Measurements from ENCODE around the gene DOCK1. TPM values are rescaled to one million over a fixed set of nuclear protein-coding genes. Genes with fewer than 3 reads are reported as not detected.

The DOCK1 gene
- total RNA-seq, 2 donors from 2014 or later = 1.1 TPM

DNA sequence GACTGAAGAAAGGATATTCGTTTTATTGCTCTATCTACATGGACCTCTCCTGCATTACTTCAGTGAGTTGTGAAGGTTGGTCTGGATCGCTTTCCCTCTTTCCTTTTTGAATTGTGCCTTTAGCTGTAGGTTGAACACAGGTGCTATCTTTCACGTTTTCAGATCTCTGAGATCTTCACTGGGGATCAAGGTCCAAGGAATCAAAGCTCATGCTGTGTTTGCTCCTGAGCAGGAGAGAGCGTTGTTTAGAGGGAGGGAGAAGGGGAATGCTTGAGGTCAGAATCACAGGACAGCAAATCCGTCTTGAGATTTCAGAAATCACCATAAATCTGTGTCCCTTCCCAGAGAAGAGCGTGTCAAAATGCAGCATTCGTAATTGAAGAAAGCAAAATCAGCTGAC, 186.1 kb downstream of the DOCK1 start:
- ATAC-seq (no peak), DNase-seq (ENCODE audit: low spot score in 2 of 2) (no peak)
- Mint-ChIP-seq H3K36me3 (no peaks in the 10 kb centered on the region), H3K9me3 (no peaks in the 10 kb centered on the region), H3K27ac (no peak overlapping the region)

DNA sequence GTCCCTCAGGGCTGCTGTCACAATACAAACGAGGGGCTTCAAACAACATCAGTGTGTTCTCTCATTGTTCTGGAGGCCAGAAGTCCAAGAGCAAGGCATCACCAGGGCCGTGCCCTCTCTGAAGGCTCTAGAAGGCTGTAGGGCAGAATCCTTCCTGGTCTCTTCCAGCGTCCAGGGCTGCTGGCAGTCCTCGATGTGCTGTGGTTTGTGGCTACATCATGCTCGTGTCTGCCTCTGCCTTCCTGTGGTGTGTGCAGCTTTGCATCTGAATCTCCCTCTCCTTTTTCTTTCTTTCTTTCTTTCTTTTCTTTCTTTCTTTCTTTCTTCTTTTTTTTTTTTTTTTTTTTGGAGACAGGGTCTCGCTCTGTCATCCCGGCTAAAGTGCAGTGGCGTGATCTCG, 187.7 kb downstream of the DOCK1 start:
- no peak overlapping the region for H3K27ac Mint-ChIP-seq
- no peak for DNase-seq (ENCODE audit: low spot score in 2 of 2)
- H3K9me3 Mint-ChIP-seq = no peaks in the 10 kb centered on the region
- no peaks in the 10 kb centered on the region for H3K36me3 Mint-ChIP-seq
- ATAC-seq = no peak

DNA sequence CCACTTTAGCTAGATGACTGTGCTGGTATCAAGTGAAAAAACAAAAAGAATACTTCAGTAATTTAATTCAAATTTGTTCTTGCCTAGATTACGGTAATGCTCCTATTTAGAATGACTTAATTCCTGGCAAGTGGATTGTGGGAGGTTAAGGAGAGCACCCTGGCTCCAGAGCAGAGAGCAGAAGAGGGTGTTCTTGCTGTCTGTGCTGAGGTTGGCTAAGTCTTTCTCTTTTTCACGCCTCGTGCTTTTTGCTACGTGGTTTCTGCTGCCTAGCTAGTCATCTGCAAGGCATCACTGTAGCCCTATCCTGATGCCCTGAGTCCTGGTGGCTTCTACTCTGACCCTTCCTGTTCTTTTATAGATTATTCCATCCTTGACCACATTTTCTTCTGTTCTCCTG, 189.8 kb downstream of the DOCK1 start:
- no peak for ATAC-seq
- Mint-ChIP-seq H3K36me3 (no peaks in the 10 kb centered on the region), H3K9me3 (no peaks in the 10 kb centered on the region), H3K27ac (no peak overlapping the region)
- DNase-seq (ENCODE audit: low spot score in 2 of 2) = no peak

DNA sequence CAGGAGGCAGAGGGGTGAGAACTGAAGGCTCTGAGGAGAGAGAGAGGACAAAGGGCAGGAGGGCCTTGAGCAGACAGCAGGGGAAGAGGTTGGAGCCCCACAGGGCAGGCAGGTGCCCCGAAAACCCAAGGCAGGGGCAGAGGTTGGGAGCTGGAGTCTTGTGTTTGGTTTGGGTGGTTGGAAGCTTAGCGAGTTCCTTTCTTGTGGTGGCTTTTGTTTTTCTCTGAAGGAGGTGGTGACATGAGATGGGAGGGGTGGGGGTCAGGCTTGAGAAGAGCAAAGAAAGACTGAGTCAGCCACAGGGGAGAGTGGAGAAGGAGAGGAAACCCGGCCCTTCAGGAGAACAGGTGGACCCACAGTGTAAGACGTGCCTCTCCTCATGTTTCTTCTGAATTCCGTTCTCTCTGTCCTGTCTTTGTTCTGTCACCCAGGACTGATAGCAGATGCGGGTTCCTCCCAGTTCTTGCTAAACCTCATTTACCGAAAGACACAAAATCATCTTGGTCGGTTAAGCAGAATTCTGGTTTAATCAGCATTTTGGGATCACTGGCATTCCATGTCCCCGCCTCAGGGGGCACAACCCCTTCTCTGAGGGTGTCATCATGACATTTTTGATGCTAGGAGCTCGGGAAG, 195.9 kb downstream of the DOCK1 start:
- Mint-ChIP-seq H3K27ac (no peak overlapping the region), H3K36me3 (no peaks in the 10 kb centered on the region), H3K9me3 (no peaks in the 10 kb centered on the region)
- ATAC-seq (no peak), DNase-seq (ENCODE audit: low spot score in 2 of 2) (no peak)

DNA sequence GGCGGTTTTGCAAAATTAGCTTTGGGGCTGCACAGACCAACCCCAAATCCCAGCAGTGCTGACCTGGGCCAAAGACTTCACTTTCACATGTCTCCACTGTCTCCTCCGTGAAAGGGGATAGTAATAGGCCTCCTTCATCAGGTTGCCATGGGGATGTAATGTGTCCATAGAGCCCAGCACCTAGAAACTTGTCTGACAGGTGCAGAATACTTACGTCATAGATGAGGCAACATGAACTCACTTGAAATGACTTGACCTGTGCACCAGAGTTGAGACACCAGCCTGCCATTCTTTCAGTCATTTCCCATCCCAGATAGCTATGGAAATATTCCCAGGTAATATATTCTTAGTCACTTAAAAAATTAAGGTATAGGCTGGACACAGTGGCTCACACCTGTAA, 196.9 kb downstream of the DOCK1 start:
- H3K36me3 Mint-ChIP-seq = no peaks in the 10 kb centered on the region
- H3K27ac Mint-ChIP-seq = no peak overlapping the region
- ATAC-seq = no peak
- no peak for DNase-seq (ENCODE audit: low spot score in 2 of 2)
- no peaks in the 10 kb centered on the region for H3K9me3 Mint-ChIP-seq

DNA sequence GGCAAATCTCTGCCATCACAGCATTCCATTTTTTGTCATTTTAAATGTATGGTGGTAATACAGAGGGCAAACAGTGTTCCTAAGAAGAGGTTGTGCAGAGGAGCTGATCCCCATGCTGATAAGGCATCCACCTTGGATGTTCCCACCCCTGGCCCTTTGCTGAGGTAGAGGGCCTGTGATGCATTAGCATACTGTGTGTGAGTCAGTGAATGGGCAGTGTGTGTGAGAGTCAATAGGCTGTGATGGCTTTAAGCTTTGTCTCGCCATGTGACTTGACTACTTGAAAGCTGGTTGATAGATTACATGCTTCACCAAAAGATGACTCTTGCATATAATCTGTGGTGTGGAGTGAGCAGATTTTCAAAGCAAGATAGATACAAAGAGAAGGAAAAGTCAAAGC, 209.9 kb downstream of the DOCK1 start:
- Mint-ChIP-seq H3K27ac (no peak overlapping the region), H3K36me3 (no peaks in the 10 kb centered on the region)

DNA sequence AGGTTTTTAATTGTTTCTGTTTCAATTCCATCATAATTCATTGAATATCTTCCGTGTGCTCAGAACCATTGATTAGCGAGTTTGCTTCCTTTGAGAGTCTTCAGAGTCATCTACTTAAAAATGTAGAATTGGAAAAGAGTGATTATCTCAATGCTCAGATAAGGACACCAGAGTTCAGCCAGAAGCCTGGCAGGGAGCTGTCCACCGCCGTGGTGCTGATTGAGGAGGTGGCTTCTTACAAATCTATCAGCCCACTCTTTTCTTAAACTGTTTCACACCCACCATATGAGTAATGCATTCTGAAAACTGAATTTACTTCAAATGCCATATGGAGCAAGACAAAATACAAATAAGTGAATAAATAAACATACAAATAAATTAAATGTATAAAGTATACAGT, 211.9 kb downstream of the DOCK1 start:
- peaks cover 4 to 11% of the 10 kb centered on the region in 2 donors for H3K9me3 Mint-ChIP-seq
- no peaks in the 10 kb centered on the region for H3K36me3 Mint-ChIP-seq
- DNase-seq (ENCODE audit: low spot score in 2 of 2) (peak in 1 of 2 donors; percentile 42), ATAC-seq (no peak)
- no peak overlapping the region for H3K27ac Mint-ChIP-seq

More for the DNA sequence above, 209.9 kb downstream of the DOCK1 start:
- peaks cover 4 to 11% of the 10 kb centered on the region in 2 donors for H3K9me3 Mint-ChIP-seq
- ATAC-seq = no peak
- no peak for DNase-seq (ENCODE audit: low spot score in 2 of 2)

DNA sequence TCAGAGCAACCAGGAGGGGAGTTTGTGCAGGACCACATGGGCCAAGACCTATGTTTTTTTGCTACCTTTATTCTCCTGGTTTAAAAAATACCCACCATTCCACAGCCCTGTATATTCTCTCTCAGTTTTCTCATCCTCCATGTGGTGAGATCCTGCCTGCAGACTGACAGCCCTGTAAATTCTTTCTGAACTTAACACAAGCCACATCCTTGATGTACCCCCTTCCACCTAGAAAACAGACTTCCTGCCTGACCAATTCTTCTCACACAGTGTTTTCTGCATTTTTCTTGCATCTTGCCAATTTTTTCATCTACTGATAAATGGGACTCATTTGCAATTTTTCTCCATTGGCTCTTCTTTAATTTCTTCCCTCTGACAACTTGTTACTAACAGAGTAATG, 212.8 kb downstream of the DOCK1 start:
- Mint-ChIP-seq H3K36me3 (no peaks in the 10 kb centered on the region), H3K9me3 (peaks cover 4 to 11% of the 10 kb centered on the region in 2 donors), H3K27ac (no peak overlapping the region)
- no peak for DNase-seq (ENCODE audit: low spot score in 2 of 2)
- ATAC-seq = no peak

DNA sequence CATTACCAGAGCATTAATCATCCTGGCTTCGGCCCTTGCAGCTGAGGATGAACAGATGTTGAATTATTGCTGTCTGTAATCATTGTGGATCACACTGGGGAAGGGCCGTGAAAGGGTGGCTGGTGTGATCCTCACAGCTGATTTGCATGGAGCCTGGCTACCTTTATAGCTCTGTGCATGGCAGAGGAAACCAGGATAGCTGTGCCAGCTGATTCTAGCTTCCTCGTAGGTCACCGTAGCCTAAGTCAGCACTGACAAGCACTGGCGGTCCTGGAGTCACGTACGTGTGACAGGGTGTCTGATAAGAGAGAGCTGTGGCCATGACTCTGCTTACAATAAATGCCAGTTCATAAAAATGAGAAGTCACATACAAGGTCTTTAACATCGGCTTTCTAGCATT, 214.7 kb downstream of the DOCK1 start:
- no peak overlapping the region for H3K27ac Mint-ChIP-seq
- peaks cover 0 to 11% of the 10 kb centered on the region in 2 donors for H3K9me3 Mint-ChIP-seq
- no peaks in the 10 kb centered on the region for H3K36me3 Mint-ChIP-seq
- no peak for ATAC-seq
- DNase-seq (ENCODE audit: low spot score in 2 of 2) = no peak

DNA sequence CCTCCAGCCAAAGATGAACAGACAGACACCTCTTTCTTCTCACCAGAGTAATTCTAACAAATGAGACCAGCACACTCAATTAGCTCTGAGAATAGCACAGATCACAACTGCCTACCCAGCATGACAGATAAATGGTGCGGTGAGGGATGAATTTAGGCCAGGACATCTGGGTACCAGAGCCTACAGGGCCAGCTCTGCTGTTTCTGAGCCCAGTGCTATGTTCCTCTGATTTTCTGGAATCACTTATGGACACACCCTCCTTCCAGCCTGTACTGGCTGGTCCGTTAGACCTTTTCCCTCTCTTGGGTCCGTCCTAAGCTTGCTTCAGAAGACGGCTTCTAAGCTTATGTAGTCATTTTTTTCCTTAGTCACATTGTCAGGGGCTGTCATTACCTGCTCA, 217.6 kb downstream of the DOCK1 start:
- DNase-seq (ENCODE audit: low spot score in 2 of 2) (no peak), ATAC-seq (no peak)
- Mint-ChIP-seq H3K9me3 (peaks cover 0 to 8% of the 10 kb centered on the region in 2 donors), H3K27ac (no peak overlapping the region), H3K36me3 (no peaks in the 10 kb centered on the region)

DNA sequence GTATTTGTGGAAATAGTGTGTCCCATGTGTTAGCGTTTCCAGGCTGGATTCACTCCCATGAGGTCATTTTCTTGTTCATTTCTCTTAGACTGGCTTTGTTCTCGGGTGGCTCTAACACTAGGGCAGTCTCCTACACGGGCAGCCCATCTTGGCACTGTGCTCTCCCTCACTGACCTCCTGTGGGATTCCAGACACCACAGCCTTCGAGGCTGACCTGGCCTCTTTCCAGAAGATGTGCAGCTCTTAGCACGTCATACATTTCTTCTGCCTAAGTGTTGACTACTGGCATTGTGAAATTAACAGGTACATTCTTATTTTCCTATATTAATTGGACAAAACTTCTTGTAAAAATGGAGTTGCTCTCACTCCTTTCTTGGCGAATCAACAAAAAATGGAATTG, 218.4 kb downstream of the DOCK1 start:
- ATAC-seq = no peak
- no peak for DNase-seq (ENCODE audit: low spot score in 2 of 2)
- no peaks in the 10 kb centered on the region for H3K36me3 Mint-ChIP-seq
- H3K27ac Mint-ChIP-seq = no peak overlapping the region
- peaks cover 0 to 5% of the 10 kb centered on the region in 2 donors for H3K9me3 Mint-ChIP-seq

DNA sequence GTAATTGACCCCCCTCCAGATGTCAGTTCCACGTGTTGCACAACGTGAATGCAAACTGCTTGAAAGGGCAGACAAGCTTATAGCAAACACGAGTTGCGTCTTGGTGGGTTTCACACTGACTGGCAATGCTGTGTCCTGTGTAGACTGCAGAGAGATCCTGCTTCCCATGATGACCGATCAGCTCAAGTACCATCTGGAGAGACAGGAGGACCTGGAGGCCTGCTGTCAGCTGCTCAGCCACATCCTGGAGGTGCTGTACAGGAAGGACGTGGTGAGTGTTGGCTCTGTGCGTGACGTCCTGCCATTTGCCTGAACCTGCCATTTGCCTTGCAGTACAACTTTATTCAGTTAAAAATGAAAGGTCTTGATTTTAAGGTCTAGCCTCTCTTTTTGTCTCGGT, 220.1 kb downstream of the DOCK1 start:
- peaks cover 0 to 4% of the 10 kb centered on the region in 2 donors for H3K9me3 Mint-ChIP-seq
- H3K36me3 Mint-ChIP-seq = no peaks in the 10 kb centered on the region
- DNase-seq (ENCODE audit: low spot score in 2 of 2) (no peak), ATAC-seq (no peak)
- no peak overlapping the region for H3K27ac Mint-ChIP-seq

DNA sequence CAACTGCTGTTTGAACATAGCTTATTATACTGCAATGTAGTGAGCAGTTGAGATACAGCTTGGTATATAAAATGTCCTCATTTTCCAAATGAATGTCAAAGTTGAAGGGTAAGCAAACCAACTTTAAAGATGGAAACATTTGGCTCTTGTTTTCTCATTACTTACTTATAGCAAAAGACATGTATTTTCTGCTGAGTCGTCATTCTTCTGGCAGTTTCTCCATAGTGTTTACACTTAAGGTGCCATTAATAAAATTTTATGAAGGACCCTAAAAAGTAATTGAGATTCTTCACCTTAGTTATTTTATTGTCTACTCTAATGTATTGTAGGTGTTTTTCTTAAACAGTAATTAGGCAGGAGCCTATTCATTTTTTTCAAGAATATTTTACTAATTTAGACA, 222.6 kb downstream of the DOCK1 start:
- ATAC-seq = no peak
- Mint-ChIP-seq H3K36me3 (no peaks in the 10 kb centered on the region), H3K9me3 (peaks cover 0 to 4% of the 10 kb centered on the region in 2 donors), H3K27ac (no peak overlapping the region)
- no peak for DNase-seq (ENCODE audit: low spot score in 2 of 2)

DNA sequence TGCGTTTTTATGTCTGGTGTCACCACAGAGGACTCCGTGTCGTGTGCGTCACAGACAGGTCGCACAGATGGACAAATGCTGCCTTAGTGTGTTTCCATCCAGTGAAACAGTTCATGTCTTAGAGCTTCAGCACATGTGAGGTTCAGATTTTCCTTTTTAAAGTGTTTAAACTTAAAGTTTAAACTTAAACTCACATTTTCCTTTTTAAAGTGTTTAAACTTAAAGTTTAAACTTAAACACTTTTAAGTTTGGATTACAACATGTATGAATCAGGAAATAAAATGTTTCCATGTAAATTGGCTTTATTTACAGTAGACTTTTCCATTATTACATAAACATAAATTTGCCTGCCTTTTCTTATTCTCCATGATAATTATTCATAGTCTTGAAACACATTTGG, 223.9 kb downstream of the DOCK1 start:
- H3K27ac Mint-ChIP-seq = no peak overlapping the region
- no peak for ATAC-seq
- no peaks in the 10 kb centered on the region for H3K36me3 Mint-ChIP-seq
- DNase-seq (ENCODE audit: low spot score in 2 of 2) = no peak
- H3K9me3 Mint-ChIP-seq = peaks cover 0 to 4% of the 10 kb centered on the region in 2 donors

DNA sequence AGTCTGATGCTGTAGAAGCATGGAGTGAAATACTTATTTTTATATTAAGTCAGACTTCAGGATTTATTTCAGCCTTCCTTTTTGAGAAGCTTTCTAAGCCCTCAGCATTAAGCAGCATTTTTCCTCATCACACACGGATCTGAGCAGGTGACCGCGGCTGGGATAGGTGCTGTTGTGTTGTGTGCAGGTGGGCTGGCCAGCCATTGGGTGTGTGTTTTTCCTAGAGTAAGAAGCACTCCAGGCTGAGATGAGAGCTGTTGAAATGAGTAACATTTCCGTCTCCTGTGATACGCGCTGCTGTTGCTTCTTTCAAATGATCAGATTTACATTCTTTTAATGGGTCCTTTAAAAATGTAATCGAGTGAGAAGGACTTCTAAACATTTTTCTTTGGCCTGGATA, 227.2 kb downstream of the DOCK1 start:
- no peaks in the 10 kb centered on the region for H3K36me3 Mint-ChIP-seq
- no peak overlapping the region for H3K27ac Mint-ChIP-seq
- no peak for DNase-seq (ENCODE audit: low spot score in 2 of 2)
- no peak for ATAC-seq
- H3K9me3 Mint-ChIP-seq = peaks cover 0 to 4% of the 10 kb centered on the region in 2 donors

DNA sequence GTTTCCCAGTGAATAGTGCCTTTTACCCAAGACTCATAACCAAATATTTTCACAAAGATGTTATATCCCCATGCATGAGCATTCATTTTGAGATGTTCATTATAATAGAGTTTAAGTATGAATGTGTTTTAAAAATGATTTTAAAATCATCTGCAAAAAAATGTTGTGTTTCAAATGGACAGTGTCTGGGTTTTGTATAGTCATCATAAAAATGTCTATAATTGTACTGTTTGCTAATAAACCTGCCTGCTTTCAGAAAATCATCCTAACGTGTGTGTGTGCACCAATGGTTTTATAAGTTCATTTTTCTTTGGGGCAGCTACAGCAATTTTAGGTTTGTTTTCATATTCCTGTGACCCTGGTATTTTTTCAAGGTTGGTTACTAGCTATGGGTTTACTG, 228.0 kb downstream of the DOCK1 start:
- peaks cover 0 to 4% of the 10 kb centered on the region in 2 donors for H3K9me3 Mint-ChIP-seq
- H3K36me3 Mint-ChIP-seq = no peaks in the 10 kb centered on the region
- H3K27ac Mint-ChIP-seq = no peak overlapping the region

DNA sequence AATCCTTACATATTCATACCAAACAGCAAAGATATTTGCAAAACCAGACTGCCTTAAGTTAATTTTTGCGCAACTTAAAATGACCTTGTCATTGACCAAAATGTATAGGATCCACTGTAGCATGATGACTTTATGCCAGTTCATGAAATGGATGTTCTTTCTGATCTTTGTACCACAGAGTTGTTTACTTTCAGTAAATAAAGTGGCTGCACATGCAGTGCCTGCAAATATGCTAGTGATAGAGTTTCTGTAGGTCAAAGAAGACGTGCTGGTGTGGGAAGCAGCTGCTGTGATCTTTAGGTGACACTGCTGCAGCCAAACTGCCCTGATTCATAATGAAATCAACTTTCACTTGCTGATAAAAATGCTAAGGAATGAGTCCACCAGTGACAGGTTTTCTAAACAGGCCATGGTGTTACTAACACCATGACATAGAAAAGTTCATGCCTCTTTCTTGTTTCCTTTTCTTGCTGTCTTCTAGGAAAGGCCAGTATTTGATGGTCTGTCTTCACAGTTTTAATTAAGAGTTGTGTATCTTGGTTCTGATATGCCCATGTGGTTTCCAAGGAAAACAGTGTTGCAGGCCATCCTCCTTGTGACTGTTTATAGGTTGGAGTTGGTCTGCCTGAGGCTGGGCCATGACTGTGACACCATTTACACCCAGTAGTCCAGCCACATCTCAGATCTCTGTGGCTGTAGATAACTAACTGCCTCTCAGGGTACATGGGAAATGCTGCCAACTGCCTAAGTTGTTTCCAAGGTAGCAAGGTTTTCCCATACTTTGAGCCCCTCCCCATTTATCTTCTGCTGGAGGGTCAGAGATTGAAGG, 228.7 kb downstream of the DOCK1 start:
- H3K36me3 Mint-ChIP-seq = no peaks in the 10 kb centered on the region
- ATAC-seq (no peak), DNase-seq (ENCODE audit: low spot score in 2 of 2) (no peak)

More for the DNA sequence above, 228.0 kb downstream of the DOCK1 start:
- ATAC-seq (no peak), DNase-seq (ENCODE audit: low spot score in 2 of 2) (no peak)

More for the DNA sequence above, 228.7 kb downstream of the DOCK1 start:
- H3K27ac Mint-ChIP-seq = no peak overlapping the region
- no peaks in the 10 kb centered on the region for H3K9me3 Mint-ChIP-seq

Data from activated naive CD4-positive, alpha-beta T cell treated with anti-CD3 and anti-CD28 coated beads, Interleukin-2, amount 50 U/mL, for 72 hours (primary cell).